ENCODE results near the gene MT1F.
A peak's percentile ranks its signal among the peaks of the same experiment; 100 is the strongest.

Gene MT1F

GRCh38 chr16:56625943-56626654, 31.7 kb upstream of the MT1F start:
- DNase-seq = peak; percentile 73

- no peak for DNase-seq
Observed at GRCh38 chr16:56626685-56627084, 31.1 kb upstream of the MT1F start.

GRCh38 chr16:56628486-56629350, 29.0 kb upstream of the MT1F start:
- DNase-seq = no peak

GRCh38 chr16:56629531-56629930, 28.2 kb upstream of the MT1F start:
- no peak for DNase-seq

GRCh38 chr16:56630134-56630533, 27.6 kb upstream of the MT1F start:
- no peak for DNase-seq

- no peak for DNase-seq
Observed at GRCh38 chr16:56631197-56631596, 26.6 kb upstream of the MT1F start.

GRCh38 chr16:56631832-56632155, 26.0 kb upstream of the MT1F start:
- no peak for DNase-seq

GRCh38 chr16:56632156-56632847, 25.5 kb upstream of the MT1F start, which contains the start of gene MT1M:
MT1M (plus strand) TSS chr16:56632659; CDS start chr16:56632732, 73 bp downstream.
- DNase-seq = no peak

- no peak for DNase-seq
Observed at GRCh38 chr16:56632848-56633365, 24.9 kb upstream of the MT1F start.

GRCh38 chr16:56633535-56633934, 24.2 kb upstream of the MT1F start:
- DNase-seq = no peak

- no peak for DNase-seq
Observed at GRCh38 chr16:56634715-56635440, 22.9 kb upstream of the MT1F start.

GRCh38 chr16:56635441-56635967, 22.3 kb upstream of the MT1F start:
- no peak for DNase-seq

GRCh38 chr16:56636616-56637413, 20.9 kb upstream of the MT1F start:
- DNase-seq = no peak

GRCh38 chr16:56637814-56638750, 19.7 kb upstream of the MT1F start, which contains the start of gene MT1A:
MT1A (plus strand) TSS chr16:56638666; CDS start chr16:56638739, 73 bp downstream.
- DNase-seq = no peak

- DNase-seq = no peak
Observed at GRCh38 chr16:56639045-56639444, 18.7 kb upstream of the MT1F start.

- no peak for DNase-seq
Observed at GRCh38 chr16:56640076-56640475, 17.7 kb upstream of the MT1F start.

GRCh38 chr16:56641166-56641565, 16.6 kb upstream of the MT1F start:
- no peak for DNase-seq

GRCh38 chr16:56643080-56643778, 14.5 kb upstream of the MT1F start:
- DNase-seq = no peak

- DNase-seq = no peak
Observed at GRCh38 chr16:56643833-56644232, 13.9 kb upstream of the MT1F start.

- no peak for DNase-seq
Observed at GRCh38 chr16:56645311-56645710, 12.4 kb upstream of the MT1F start.

All from T1000 (cell line).